Measurements from ENCODE around the gene EXT2.

- TF ChIP-seq CTCF (conservative IDR thresholded peaks at IDR 0.05; ENCODE audit: low read depth in 2 of 2): no peak
- no peak for TF ChIP-seq EZH2phosphoT487 (IDR thresholded peaks at IDR 0.05; ENCODE audit: unreplicated experiment)
- no peak for TF ChIP-seq CREB1 (CRISPR knock-in tag; IDR thresholded peaks at IDR 0.05; ENCODE audit: low read depth)
- TF ChIP-seq ZNF331 (CRISPR knock-in tag; IDR thresholded peaks at IDR 0.05; ENCODE audit: low read depth): no peak
- no peak for TF ChIP-seq POLR2AphosphoS5 (IDR thresholded peaks at IDR 0.05; ENCODE audit: low read depth)
- no peak for TF ChIP-seq EZH2 (IDR thresholded peaks at IDR 0.05; ENCODE audit: low read depth, unreplicated experiment)
Observed at GRCh38 chr11:44082645-44083044, 12.8 kb upstream of the EXT2 start.
